HG03175 (cell line): ENCODE measurements around the gene SLC16A5.
"Not testable (repeated sequence)": the region's sequence is repeated elsewhere in the genome, so short reads cannot be mapped to it uniquely, and the experiment has no call there.

Experiments used
- ATAC-seq: cut with Tn5 transposase; IDR thresholded peaks from one replicate; pipeline ENCODE4 v1.9.1; 2021; ENCODE audit warnings: mild to moderate bottlenecking, moderate library complexity; ENCODE audit not compliant: unreplicated experiment

The SLC16A5 gene

GRCh38 chr17:75131278-75132017 is 43.7 kb downstream of the SLC16A5 start, which contains the start of gene NT5C:
Gene NT5C, minus strand, starts transcription at chr17:75131742. Its CDS starts 35 bp downstream, at chr17:75131707.
- ATAC-seq, result peak; percentile 79

GRCh38 chr17:75132018-75133000 is 44.6 kb downstream of the SLC16A5 start:
- not testable (repeated sequence) for ATAC-seq

- ATAC-seq, result no peak
Observed at GRCh38 chr17:75133001-75133400, 45.2 kb downstream of the SLC16A5 start.

GRCh38 chr17:75133607-75134347 is 46.0 kb downstream of the SLC16A5 start:
- not testable (repeated sequence) for ATAC-seq

- no peak for ATAC-seq
Observed at GRCh38 chr17:75135452-75135851, 47.7 kb downstream of the SLC16A5 start.

- ATAC-seq, result no peak
Observed at GRCh38 chr17:75135946-75136345, 48.2 kb downstream of the SLC16A5 start.

- ATAC-seq, result not testable (repeated sequence)
Observed at GRCh38 chr17:75137762-75138161, 50.0 kb downstream of the SLC16A5 start.

GRCh38 chr17:75138519-75138918 is 50.8 kb downstream of the SLC16A5 start:
- ATAC-seq, result no peak

GRCh38 chr17:75142236-75142971 is 54.6 kb downstream of the SLC16A5 start:
- no peak for ATAC-seq

GRCh38 chr17:75144816-75145512 is 57.2 kb downstream of the SLC16A5 start:
- no peak for ATAC-seq

- ATAC-seq, result no peak
Observed at GRCh38 chr17:75146592-75146991, 58.8 kb downstream of the SLC16A5 start.

GRCh38 chr17:75147878-75148546 is 60.3 kb downstream of the SLC16A5 start:
- no peak for ATAC-seq

- no peak for ATAC-seq
Observed at GRCh38 chr17:75151930-75152329, 64.2 kb downstream of the SLC16A5 start.

GRCh38 chr17:75152523-75152921 is 64.8 kb downstream of the SLC16A5 start:
- ATAC-seq, result no peak

- ATAC-seq, result no peak
Observed at GRCh38 chr17:75152922-75153779, 65.4 kb downstream of the SLC16A5 start.

GRCh38 chr17:75153780-75154194 is 66.0 kb downstream of the SLC16A5 start:
- no peak for ATAC-seq

- peak; percentile 97 for ATAC-seq
Observed at GRCh38 chr17:75154195-75155106, 66.7 kb downstream of the SLC16A5 start, which contains the start of gene JPT1. Gene JPT1, minus strand, starts transcription at chr17:75154512. Its CDS starts 115 bp downstream, at chr17:75154397.
